Upper lobe of right lung (tissue), 1 donor: ENCODE results near the gene UBE2QL1. TPM values are rescaled to one million over a fixed set of nuclear protein-coding genes. Genes with fewer than 3 reads are reported as not detected.

Source experiments
- ATAC-seq: fragments of 200-7000 bp; cut with Tn5 transposase; one replicate; pipeline ENCODE4 v1.9.1; 2020; ENCODE audit warnings: mild to moderate bottlenecking, moderate library complexity
- DNase-seq: peaks from one replicate; pipeline ENCODE4 v3.0.0-alpha.2; 2020
- H3K27ac ChIP-seq: fragments of 200-600 bp; one replicate; pipeline ENCODE4 v1.8.0; 2022
- H3K27me3 ChIP-seq: fragments of 200-600 bp; one replicate; pipeline ENCODE4 v1.8.0; 2022; ENCODE audit warnings: mild to moderate bottlenecking
- H3K36me3 ChIP-seq: fragments of 200-600 bp; one replicate; pipeline ENCODE4 v1.8.0; 2022
- H3K4me1 ChIP-seq: fragments of 200-600 bp; one replicate; pipeline ENCODE4 v1.8.0; 2022
- H3K4me3 ChIP-seq: fragments of 200-600 bp; one replicate; pipeline ENCODE4 v1.8.0; 2022; ENCODE audit warnings: mild to moderate bottlenecking
- H3K9me3 ChIP-seq: fragments of 200-600 bp; one replicate; pipeline ENCODE4 v1.8.0; 2022
- CTCF ChIP-seq: fragments of 200-600 bp; IDR thresholded peaks from one replicate; pipeline ENCODE4 v1.8.0; 2022; ENCODE audit warnings: antibody characterized with exemption
- intact Hi-C: fragments of 100-400 bp; cut with DNase I; formaldehyde crosslinking; loops from one replicate; pipeline ENCODE4 v1.11.0; 2022
- total RNA-seq: library from RNA; stranded (reverse); fragmentation: NEBNext Ultra II Directional; extraction: Animal tissue kit (Norgen Biotek cat#: 25700); gene quantifications from one replicate; pipeline ENCODE4 v1.2.1, GENCODE V29; 2021
- donor health status: DM: no; HTN: yes; CAD: no; lungs with severe emphysema.

UBE2QL1 gene
- total RNA-seq, 1 donor from 2014 or later: not detected

- Histone ChIP-seq H3K9me3 (no peaks in the 10 kb centered on the region), H3K4me3 (no peak overlapping the region), H3K27ac (no peak overlapping the region), H3K4me1 (no peaks in the 10 kb centered on the region), H3K36me3 (no peaks in the 10 kb centered on the region), H3K27me3 (peaks cover 9% of the 10 kb centered on the region)
- no peak for ATAC-seq
- intact Hi-C loops: no loop called here
- TF ChIP-seq CTCF: no peak
- no peak for DNase-seq
These were observed 29.3 kb upstream of the UBE2QL1 start for GRCh38 chr5:6419340-6419852.

- DNase-seq (no peak), ATAC-seq (no peak)
- Histone ChIP-seq H3K27me3 (no peaks in the 10 kb centered on the region), H3K9me3 (no peaks in the 10 kb centered on the region), H3K27ac (no peak overlapping the region), H3K4me3 (no peak overlapping the region), H3K4me1 (no peaks in the 10 kb centered on the region), H3K36me3 (no peaks in the 10 kb centered on the region)
- intact Hi-C loops: no loop called here
- TF ChIP-seq CTCF: no peak
These were observed 25.1 kb upstream of the UBE2QL1 start for GRCh38 chr5:6423327-6424109.

- no peak for DNase-seq
- TF ChIP-seq CTCF: no peak
- H3K27ac ChIP-seq: no peak overlapping the region
- no peaks in the 10 kb centered on the region for H3K4me1 ChIP-seq
- ATAC-seq: no peak
- no peak overlapping the region for H3K4me3 ChIP-seq
- H3K9me3 ChIP-seq: no peaks in the 10 kb centered on the region
- no peaks in the 10 kb centered on the region for H3K27me3 ChIP-seq
- no peaks in the 10 kb centered on the region for H3K36me3 ChIP-seq
- intact Hi-C loops: no loop called here
These were observed 24.5 kb upstream of the UBE2QL1 start for GRCh38 chr5:6424110-6424659.

DNA sequence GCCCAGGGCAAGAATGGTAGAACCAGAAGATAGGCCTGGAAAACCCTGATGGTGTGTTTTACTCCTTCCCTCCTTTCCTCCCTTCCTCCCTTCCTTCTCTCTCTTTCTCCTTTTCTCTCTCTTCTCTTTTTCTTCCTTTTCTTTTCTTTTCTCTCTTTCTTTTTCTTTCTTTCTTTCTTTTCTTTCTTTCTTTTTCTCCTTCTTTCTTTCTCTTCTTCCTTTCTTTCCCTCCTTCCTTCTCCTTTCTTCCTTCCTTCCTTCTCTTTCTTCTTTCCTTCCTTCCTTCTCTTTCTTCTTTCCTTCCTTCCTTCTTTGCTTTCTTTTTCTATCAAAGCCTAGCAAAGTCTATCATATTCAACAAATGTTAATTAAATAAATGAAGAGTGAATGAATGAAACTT, 24.0 kb upstream of the UBE2QL1 start:
- ATAC-seq (no peak), DNase-seq (no peak)
- no peaks in the 10 kb centered on the region for H3K9me3 ChIP-seq
- no peaks in the 10 kb centered on the region for H3K4me1 ChIP-seq
- H3K27ac ChIP-seq: no peak overlapping the region
- no peak overlapping the region for H3K4me3 ChIP-seq
- TF ChIP-seq CTCF: no peak
- H3K36me3 ChIP-seq: no peaks in the 10 kb centered on the region
- no peaks in the 10 kb centered on the region for H3K27me3 ChIP-seq
- intact Hi-C loops: no loop called here

DNA sequence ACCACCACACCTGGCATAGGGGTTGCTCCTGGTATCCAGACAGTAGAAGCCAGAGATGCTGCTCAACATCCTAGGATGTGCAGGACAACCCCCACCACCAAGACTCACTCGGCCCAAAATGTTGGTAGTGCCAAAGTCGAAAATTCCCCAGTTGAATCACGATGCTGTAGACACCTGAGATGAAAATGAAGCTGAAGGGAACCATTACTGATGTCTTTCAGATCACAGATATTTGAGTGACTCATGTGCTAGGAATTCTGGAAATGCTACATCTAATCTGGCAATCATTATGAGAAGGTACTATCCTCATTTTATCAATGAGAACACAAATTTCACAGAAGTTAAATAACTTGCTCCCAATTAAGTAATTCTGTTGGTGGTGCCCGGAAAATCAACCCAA, 21.0 kb upstream of the UBE2QL1 start:
- Histone ChIP-seq H3K27me3 (peaks cover 20% of the 10 kb centered on the region), H3K36me3 (no peaks in the 10 kb centered on the region), H3K9me3 (no peaks in the 10 kb centered on the region), H3K27ac (no peak overlapping the region), H3K4me1 (no peaks in the 10 kb centered on the region), H3K4me3 (no peak overlapping the region)
- DNase-seq (no peak), ATAC-seq (no peak)
- intact Hi-C loops: no loop called here
- no peak for TF ChIP-seq CTCF
